Endodermal cell (in vitro differentiated cells): ENCODE data around the gene KCNJ11. TPM values are rescaled to one million over a fixed set of nuclear protein-coding genes. Genes with fewer than 3 reads are reported as not detected.

Experiments
- DNase-seq: peaks from one replicate; pipeline ENCODE4 v3.0.0-alpha.2; 2017
- H3K27ac ChIP-seq: 2 replicates; pipeline ENCODE4 v1.5.1; 2013; ENCODE audit warnings: mild to moderate bottlenecking, low read depth, low read length, moderate library complexity
- H3K27me3 ChIP-seq: 2 replicates; pipeline ENCODE4 v1.6.1; 2013; ENCODE audit warnings: mild to moderate bottlenecking, low read length, moderate library complexity; ENCODE audit not compliant: insufficient read depth, control insufficient read depth, poor library complexity, severe bottlenecking
- H3K36me3 ChIP-seq: 2 replicates; pipeline ENCODE4 v1.7.0; 2013; ENCODE audit warnings: mild to moderate bottlenecking, low read length, moderate library complexity; ENCODE audit not compliant: control insufficient read depth, insufficient read depth
- H3K4me1 ChIP-seq: one replicate; pipeline ENCODE4 v1.7.0; 2013; ENCODE audit warnings: low read length; ENCODE audit not compliant: control insufficient read depth, insufficient read depth
- H3K4me3 ChIP-seq: 2 replicates; pipeline ENCODE4 v1.5.1; 2013; ENCODE audit warnings: mild to moderate bottlenecking, low read length, moderate library complexity
- H3K9ac ChIP-seq: 2 replicates; pipeline ENCODE4 v1.6.1; 2013; ENCODE audit warnings: mild to moderate bottlenecking, low read length, moderate library complexity; ENCODE audit not compliant: poor library complexity, severe bottlenecking; ENCODE audit errors: extremely low read depth
- H3K9me3 ChIP-seq: 2 replicates; pipeline ENCODE4 v1.6.1; 2013; ENCODE audit warnings: mild to moderate bottlenecking, low read length, moderate library complexity; ENCODE audit not compliant: control insufficient read depth
- H3K27ac Mint-ChIP-seq: 2 replicates; pipeline ENCODE4 v1.8.0; 2020; ENCODE audit warnings: mixed read lengths
- H3K27me3 Mint-ChIP-seq: 2 replicates; pipeline ENCODE4 v1.8.0; 2021; ENCODE audit warnings: mild to moderate bottlenecking, mixed read lengths; ENCODE audit not compliant: insufficient read depth
- H3K36me3 Mint-ChIP-seq: 2 replicates; pipeline ENCODE4 v1.8.0; 2020; ENCODE audit warnings: low read depth, mixed read lengths
- H3K4me1 Mint-ChIP-seq: 2 replicates; pipeline ENCODE4 v1.8.0; 2020; ENCODE audit warnings: mixed read lengths
- H3K4me3 Mint-ChIP-seq: 2 replicates; pipeline ENCODE4 v1.8.0; 2020; ENCODE audit warnings: mild to moderate bottlenecking, moderate library complexity, mixed read lengths
- H3K9me3 Mint-ChIP-seq: 2 replicates; pipeline ENCODE4 v1.8.0; 2020; ENCODE audit warnings: mild to moderate bottlenecking, mixed read lengths
- CTCF ChIP-seq: fragments of 200-600 bp; sonication (generic); conservative IDR thresholded peaks from 2 replicates; pipeline ENCODE4 v1.5.0; 2021; ENCODE audit warnings: antibody characterized with exemption, mild to moderate bottlenecking
- WGBS, 2 experiments: methylation state at CpG; one replicate each; pipeline versions ENCODE4 v1.1.5 to v1.1.7; 2013; ENCODE audit warnings: missing lambda C conversion rate in 2 of 2, mixed read lengths in 1 of 2; ENCODE audit not compliant: insufficient coverage in 1 of 2, insufficient read length in 1 of 2; 5-methylcytosine and 5-hydroxymethylcytosine counted together
- total RNA-seq, 2 donors: library from RNA; stranded (reverse); fragmentation: NEBNext Ultra II Directional in 1 of 2; extraction: Animal tissue kit (Norgen Biotek cat#: 25700) in 1 of 2; gene quantifications; 2 replicates in 1 of 2; 3 replicates in 1 of 2; pipeline ENCODE4 v1.2.1, GENCODE V29; 2021

KCNJ11 gene
- total RNA-seq, 2 donors from 2014 or later, result 2.2 to 5.3 TPM

GRCh38 chr11:17351510-17352176 lies 36.8 kb downstream of the KCNJ11 start, which contains the start of gene NCR3LG1:
NCR3LG1 (plus strand) TSS chr11:17351800; CDS start chr11:17351970, 170 bp downstream.
- Mint-ChIP-seq H3K9me3 (peaks cover 16% of the 10 kb centered on the region), H3K27ac (no peak within 1 kb of the TSS), H3K4me3 (peak within 1 kb of the TSS; percentile 62), H3K4me1 (peaks cover 10% of the 10 kb centered on the region), H3K36me3 (no peaks in the 10 kb centered on the region), H3K27me3 (peaks cover 77% of the 10 kb centered on the region)
- peaks cover 63% of the 10 kb centered on the region for H3K27me3 ChIP-seq
- TF ChIP-seq CTCF, result no peak
- peak; percentile 78 for DNase-seq
- H3K27ac ChIP-seq, result no peak within 1 kb of the TSS
- 2% methylated on average over 16 to 61 of the region's 61 CpGs for WGBS, 2 experiments
- H3K9me3 ChIP-seq, result peaks cover 12% of the 10 kb centered on the region
- peak within 1 kb of the TSS; percentile 81 for H3K4me3 ChIP-seq
- H3K4me1 ChIP-seq, result peaks cover 3% of the 10 kb centered on the region
- no peaks in the 10 kb centered on the region for H3K36me3 ChIP-seq
- no peak within 1 kb of the TSS for H3K9ac ChIP-seq

- Histone ChIP-seq H3K27ac (no peak overlapping the region), H3K27me3 (peaks cover 63% of the 10 kb centered on the region), H3K36me3 (no peaks in the 10 kb centered on the region), H3K4me3 (peak overlapping the region; percentile 81), H3K4me1 (peaks cover 3% of the 10 kb centered on the region), H3K9me3 (peaks cover 12% of the 10 kb centered on the region), H3K9ac (no peak overlapping the region)
- DNase-seq, result no peak
- no peak overlapping the region for H3K4me3 Mint-ChIP-seq
- no peak overlapping the region for H3K27ac Mint-ChIP-seq
- 27 to 38% methylated on average over 4 to 12 of the region's 12 CpGs for WGBS, 2 experiments
- H3K27me3 Mint-ChIP-seq, result peaks cover 78% of the 10 kb centered on the region
- peak; percentile 60 for TF ChIP-seq CTCF
- peaks cover 12% of the 10 kb centered on the region for H3K9me3 Mint-ChIP-seq
- peaks cover 10% of the 10 kb centered on the region for H3K4me1 Mint-ChIP-seq
- no peaks in the 10 kb centered on the region for H3K36me3 Mint-ChIP-seq
Observed at GRCh38 chr11:17351172-17351509, 37.3 kb downstream of the KCNJ11 start.

- TF ChIP-seq CTCF, result no peak
- Histone ChIP-seq H3K27ac (no peak overlapping the region), H3K9me3 (peaks cover 11% of the 10 kb centered on the region), H3K4me1 (peaks cover 3% of the 10 kb centered on the region), H3K4me3 (no peak overlapping the region), H3K27me3 (peaks cover 63% of the 10 kb centered on the region), H3K9ac (no peak overlapping the region), H3K36me3 (no peaks in the 10 kb centered on the region)
- Mint-ChIP-seq H3K36me3 (no peaks in the 10 kb centered on the region), H3K27ac (no peak overlapping the region), H3K9me3 (peaks cover 11% of the 10 kb centered on the region), H3K4me1 (peaks cover 10% of the 10 kb centered on the region), H3K4me3 (no peak overlapping the region), H3K27me3 (peaks cover 78% of the 10 kb centered on the region)
- WGBS, 2 experiments, result 91% methylated on average over 6 to 7 of the region's 7 CpGs
- DNase-seq, result no peak
Observed at GRCh38 chr11:17350455-17351171, 37.8 kb downstream of the KCNJ11 start.
